WERI-Rb-1 (cell line): Measurements from ENCODE around the gene KCNK7.

Source experiments
- DNase-seq: peaks from one replicate; pipeline ENCODE4 v3.0.0-alpha.2; 2020
- H3K27ac ChIP-seq: fragments of 250-450 bp; sonication (Bioruptor Pico); 2 replicates; pipeline ENCODE4 v1.5.1; 2020; ENCODE audit warnings: mild to moderate bottlenecking, moderate library complexity
- H3K27me3 ChIP-seq: fragments of 250-450 bp; sonication (Bioruptor Pico); 2 replicates; pipeline ENCODE4 v1.5.1; 2021; ENCODE audit warnings: mild to moderate bottlenecking, low read depth, moderate library complexity; ENCODE audit not compliant: insufficient read depth, severe bottlenecking
- H3K36me3 ChIP-seq: fragments of 250-450 bp; sonication (Bioruptor Pico); 2 replicates; pipeline ENCODE4 v1.5.1; 2020; ENCODE audit warnings: mild to moderate bottlenecking, moderate library complexity
- H3K4me3 ChIP-seq: 2 replicates; pipeline ENCODE4 v1.5.1; 2011; ENCODE audit warnings: low read depth, mild to moderate bottlenecking, control low read depth, low read length
- H3K9me3 ChIP-seq: fragments of 250-450 bp; sonication (Bioruptor Pico); 2 replicates; pipeline ENCODE4 v1.5.1; 2021; ENCODE audit warnings: mild to moderate bottlenecking, moderate library complexity; ENCODE audit not compliant: severe bottlenecking
- TF ChIP-seq, protein P1 (sequence below): IDR thresholded peaks from 2 replicates; pipeline ENCODE4 v1.5.1; 2011; ENCODE audit warnings: low read depth, mild to moderate bottlenecking, control low read depth, inconsistent platforms, low read length

KCNK7 gene

DNA sequence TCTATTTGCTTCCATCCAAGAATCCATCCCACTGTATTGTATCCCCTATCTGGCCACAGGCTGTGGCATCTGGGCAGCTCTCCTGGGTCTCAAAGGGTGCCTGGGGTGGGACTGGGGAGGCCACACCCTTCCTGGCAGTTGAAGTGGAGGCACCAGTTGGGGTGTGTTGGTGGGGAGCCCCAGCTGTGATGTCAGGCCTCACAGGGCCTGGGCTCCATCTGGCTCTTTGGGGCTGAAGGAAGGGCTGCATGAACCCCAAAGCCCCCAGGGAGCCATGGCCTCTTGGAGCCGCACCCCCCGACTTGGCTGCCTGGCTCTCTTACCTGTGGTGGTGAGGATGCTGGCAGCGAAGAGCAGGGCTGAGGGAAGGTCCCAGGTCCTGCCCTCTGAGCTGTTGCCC lies 469 bp downstream of the KCNK7 start:
- TF ChIP-seq, protein P1, sequence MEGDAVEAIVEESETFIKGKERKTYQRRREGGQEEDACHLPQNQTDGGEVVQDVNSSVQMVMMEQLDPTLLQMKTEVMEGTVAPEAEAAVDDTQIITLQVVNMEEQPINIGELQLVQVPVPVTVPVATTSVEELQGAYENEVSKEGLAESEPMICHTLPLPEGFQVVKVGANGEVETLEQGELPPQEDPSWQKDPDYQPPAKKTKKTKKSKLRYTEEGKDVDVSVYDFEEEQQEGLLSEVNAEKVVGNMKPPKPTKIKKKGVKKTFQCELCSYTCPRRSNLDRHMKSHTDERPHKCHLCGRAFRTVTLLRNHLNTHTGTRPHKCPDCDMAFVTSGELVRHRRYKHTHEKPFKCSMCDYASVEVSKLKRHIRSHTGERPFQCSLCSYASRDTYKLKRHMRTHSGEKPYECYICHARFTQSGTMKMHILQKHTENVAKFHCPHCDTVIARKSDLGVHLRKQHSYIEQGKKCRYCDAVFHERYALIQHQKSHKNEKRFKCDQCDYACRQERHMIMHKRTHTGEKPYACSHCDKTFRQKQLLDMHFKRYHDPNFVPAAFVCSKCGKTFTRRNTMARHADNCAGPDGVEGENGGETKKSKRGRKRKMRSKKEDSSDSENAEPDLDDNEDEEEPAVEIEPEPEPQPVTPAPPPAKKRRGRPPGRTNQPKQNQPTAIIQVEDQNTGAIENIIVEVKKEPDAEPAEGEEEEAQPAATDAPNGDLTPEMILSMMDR = no peak
- no peak for DNase-seq
- Histone ChIP-seq H3K27ac (no peak overlapping the region), H3K27me3 (no peaks in the 10 kb centered on the region), H3K4me3 (no peak overlapping the region), H3K9me3 (no peaks in the 10 kb centered on the region), H3K36me3 (peaks cover 16% of the 10 kb centered on the region)

DNA sequence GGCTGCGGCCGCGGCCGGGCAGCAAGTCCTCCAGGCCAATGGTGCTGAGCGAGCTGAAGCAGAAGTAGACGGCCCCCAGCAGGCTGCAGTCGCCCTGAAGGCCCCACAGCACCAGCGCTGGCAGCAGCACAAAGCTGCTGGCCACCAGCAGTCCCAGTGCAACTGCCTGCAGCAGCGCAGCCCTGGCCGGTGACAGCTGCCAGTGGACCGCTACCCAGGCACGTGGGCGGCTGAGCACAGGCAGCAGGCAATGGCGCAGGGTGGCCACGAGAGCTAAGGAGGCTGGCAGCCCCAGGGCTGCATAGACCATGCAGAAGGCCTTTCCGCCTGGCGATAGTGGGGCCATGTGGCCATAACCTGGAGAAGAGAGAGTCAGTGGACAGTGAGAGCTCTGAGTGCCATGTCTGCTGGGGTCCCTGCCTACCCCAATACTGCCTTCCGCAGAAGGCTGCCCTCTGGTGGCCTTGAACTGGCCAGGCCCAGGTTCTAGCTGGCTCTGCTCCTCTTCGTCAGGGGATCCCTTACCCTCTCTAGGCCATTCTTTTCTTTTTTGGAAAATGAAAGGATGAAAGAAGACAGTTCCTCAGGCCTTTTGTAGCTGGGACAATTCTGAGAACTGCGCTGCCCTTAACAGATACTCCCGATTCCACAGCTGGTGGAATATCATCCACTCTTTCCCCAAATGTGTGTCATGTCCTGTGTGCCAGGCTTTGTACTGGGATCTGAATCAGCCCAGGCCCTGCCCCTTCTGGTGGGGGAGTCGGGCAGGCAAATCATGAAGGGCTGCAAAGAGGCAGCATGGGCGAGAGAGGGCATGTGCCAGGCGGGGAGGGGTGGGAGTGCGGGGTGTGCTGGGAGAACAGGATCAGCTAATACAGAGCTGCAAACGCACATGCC lies 1.8 kb downstream of the KCNK7 start:
- H3K27me3 ChIP-seq = no peaks in the 10 kb centered on the region
- TF ChIP-seq, protein P1 = peak; percentile 86
- peak; percentile 57 for DNase-seq
- no peak overlapping the region for H3K27ac ChIP-seq
- H3K4me3 ChIP-seq = no peak overlapping the region
- H3K9me3 ChIP-seq = no peaks in the 10 kb centered on the region
- H3K36me3 ChIP-seq = peaks cover 16% of the 10 kb centered on the region

DNA sequence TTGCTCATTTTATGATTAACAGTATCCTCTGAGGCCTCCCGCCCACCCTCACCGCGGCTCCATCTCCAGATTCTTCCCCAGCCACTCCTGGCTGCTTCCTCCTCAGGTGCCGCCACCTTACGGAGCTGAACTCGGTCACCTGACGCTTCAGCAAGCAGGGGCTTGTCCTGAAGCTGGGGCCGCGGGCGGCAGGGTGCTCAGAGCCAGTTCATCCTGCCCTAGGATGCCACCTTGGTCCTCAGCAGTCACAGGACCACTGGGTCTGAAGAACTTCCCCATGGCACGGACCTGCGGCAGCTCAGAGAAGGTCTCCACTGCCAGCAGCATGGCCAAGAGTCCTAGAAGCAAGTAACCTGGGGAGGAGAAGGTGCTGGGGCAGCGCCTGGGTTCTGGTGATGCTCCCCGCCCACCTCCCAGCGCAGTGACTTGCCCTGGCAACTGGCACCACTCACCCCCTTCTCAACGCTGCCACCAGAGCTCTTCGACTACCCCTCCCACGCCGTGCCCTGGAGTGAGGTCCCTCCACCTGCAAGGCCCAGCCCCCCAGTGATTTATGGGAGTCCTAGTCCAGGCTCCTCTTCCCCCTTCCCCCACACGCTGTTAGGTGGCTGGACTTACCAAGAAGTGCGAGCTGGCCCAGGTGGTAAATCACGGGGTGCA lies 2.6 kb downstream of the KCNK7 start:
- Histone ChIP-seq H3K27me3 (no peaks in the 10 kb centered on the region), H3K36me3 (peaks cover 11% of the 10 kb centered on the region), H3K27ac (no peak overlapping the region), H3K9me3 (no peaks in the 10 kb centered on the region), H3K4me3 (no peak overlapping the region)
- no peak for DNase-seq
- TF ChIP-seq, protein P1 = no peak

DNA sequence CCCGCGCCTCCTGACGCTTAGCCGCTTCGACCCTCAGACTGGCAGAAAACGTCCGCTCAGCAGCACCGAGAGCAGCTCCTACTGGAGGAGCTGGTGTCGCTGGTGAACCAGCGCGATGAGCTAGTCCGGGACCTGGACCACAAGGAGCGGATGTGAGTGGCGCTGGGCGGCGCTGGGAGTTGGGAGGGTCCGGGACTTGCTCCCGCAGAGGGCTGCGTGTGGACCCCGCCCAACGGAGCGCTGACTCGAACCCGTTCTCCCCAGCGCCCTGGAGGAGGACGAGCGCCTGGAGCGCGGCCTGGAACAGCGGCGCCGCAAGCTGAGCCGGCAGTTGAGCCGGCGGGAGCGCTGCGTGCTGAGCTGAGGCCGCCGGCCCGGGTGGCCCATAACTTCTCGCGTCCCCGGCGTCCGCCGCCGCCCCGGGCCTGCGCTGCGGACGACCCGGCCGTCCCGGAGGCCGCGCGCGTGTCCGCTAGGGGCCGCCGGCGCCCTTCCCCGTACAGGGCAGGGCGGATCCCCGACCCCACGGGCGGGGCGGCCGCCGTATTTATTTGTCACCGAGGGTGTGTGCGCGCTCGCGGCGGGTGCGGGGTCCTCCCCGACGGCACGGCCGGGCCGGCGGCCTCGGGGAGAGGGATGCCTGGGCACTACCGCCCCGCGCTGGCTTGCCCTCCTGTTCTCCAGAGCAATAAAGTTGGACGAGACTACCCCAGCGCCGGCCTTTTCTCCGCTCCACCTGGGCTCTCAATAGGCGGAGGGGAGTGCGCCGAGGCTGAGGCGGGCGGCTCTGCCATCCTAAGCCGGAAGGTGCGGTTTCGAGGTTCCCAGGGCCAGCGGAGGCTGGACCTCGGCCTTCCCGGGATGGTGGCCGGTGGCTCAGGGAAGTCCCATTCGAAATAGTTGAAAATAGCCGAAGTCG lies 3.4 kb downstream of the KCNK7 start:
- DNase-seq = no peak
- Histone ChIP-seq H3K27ac (no peak overlapping the region), H3K27me3 (no peaks in the 10 kb centered on the region), H3K4me3 (no peak overlapping the region), H3K9me3 (no peaks in the 10 kb centered on the region), H3K36me3 (peaks cover 5% of the 10 kb centered on the region)
- TF ChIP-seq, protein P1 = no peak

DNA sequence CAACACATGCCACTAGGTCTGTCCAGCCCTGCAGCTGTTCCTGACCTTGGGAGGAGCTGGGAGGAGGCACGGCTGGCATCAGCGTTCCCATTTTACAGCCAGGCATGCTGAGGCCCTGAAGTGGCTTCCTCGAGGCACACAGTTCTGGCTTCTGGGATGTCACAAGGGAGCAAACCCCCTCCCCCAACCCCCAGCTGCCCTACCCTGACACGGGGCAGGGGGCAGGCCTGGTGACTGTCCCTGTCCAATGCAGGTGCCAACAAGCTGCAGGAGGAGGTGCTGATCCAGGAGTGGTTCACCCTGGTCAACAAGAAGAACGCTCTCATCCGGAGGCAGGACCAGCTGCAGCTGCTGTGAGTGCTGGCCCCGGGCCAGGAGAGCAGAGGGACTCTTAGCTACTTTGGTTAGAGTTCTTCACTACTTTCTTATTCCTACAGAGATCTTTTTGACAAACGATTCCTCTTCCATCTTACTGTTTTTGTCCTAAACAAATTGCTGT lies 5.3 kb downstream of the KCNK7 start:
- no peak for DNase-seq
- H3K27me3 ChIP-seq = no peaks in the 10 kb centered on the region
- H3K36me3 ChIP-seq = peaks cover 5% of the 10 kb centered on the region
- H3K27ac ChIP-seq = no peak overlapping the region
- TF ChIP-seq, protein P1 = no peak
- H3K4me3 ChIP-seq = no peak overlapping the region
- no peaks in the 10 kb centered on the region for H3K9me3 ChIP-seq
